ENCODE measurements around the gene UGCG.
"Not testable (repeated sequence)": the region's sequence is repeated elsewhere in the genome, so short reads cannot be mapped to it uniquely, and the experiment has no call there.

Gene UGCG

DNA sequence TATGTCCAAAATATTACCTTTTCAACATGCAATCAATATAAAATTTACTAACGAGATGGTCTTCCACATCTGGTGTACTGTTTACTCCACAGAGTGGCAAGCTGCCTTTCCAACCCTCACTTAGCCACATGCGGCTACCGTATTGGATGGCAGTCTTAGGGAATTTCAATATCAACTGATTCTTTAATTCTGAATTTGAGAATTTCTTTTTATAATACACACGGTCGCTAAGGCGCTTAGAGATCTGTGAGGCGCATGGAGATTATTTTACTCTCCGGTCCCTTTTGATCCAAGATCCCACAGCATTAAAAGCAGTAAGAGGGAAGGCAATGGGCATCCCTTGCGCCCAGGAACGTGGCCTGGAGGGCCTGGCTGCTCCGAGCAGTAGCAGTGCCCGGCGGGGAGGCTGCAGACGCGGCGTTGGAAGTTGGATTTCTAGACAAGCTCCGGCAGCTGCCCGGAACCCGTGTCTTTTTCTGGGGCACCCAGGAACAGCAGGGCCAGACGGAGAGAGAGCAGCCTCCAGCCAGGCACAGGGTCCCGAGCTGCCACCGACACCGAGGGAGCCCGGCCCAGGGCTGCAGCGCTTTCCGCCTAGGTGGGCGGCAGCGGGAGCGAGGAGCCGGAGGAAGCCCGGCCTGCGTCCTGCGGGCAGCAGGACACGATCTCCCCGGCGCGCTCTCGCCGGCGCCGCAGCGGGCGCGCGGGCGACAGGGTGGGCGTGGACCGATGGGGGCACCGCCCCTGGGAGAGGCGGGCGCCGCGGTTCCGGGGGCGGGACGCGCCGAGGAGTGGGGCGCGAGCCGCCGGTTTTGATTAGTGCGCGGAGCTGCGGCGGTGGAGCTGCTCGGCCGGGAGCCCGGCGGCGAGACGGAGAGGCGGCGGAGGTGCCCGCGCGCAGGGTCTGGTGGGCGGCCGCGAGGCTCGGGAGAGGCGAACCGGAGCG lies at the start of gene UGCG:
Gene UGCG (plus strand): TSS at position 819 of the 946 bp plus-strand sequence. CDS start 402 bp downstream, outside the sequence.
- no peak for FAIRE-seq

DNA sequence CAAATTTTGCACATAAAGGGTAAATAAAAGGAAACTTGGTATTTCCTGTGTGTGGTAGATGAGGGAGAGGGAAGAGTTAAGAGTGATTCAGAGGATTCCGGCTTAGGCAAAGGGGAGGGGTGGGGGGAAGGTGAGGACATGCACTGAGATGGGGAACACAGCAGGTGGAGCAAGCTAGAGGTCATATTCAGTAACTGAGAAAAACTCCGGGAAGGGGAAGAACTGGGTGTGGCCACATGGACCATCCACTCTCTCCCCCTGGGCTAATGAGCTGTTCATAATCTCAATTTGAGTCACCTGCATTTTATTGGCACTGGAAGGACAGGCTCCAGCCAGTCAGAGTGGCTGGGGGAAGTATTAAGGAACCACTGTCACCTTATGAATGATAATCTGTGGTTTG lies 45.1 kb upstream of the UGCG start:
- no peak for FAIRE-seq

DNA sequence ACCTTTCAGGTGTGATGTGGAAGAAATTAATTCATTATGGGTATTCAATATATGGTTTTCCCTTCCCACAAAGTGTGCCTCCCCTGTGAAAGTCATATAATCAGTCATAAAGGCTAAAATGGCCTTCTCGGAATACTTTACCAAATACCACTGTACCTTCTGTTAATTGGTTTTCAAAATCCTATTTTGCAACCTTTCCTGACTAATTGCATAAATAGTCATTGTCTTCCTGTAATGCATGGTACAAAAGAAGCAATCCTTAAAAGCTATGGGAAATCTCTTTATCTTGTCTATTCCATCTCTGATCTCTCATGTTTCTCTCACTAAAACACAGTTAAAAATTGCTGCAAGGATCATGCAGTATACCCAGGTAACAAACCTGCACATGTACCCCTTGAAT lies 44.3 kb upstream of the UGCG start:
- no peak for FAIRE-seq

DNA sequence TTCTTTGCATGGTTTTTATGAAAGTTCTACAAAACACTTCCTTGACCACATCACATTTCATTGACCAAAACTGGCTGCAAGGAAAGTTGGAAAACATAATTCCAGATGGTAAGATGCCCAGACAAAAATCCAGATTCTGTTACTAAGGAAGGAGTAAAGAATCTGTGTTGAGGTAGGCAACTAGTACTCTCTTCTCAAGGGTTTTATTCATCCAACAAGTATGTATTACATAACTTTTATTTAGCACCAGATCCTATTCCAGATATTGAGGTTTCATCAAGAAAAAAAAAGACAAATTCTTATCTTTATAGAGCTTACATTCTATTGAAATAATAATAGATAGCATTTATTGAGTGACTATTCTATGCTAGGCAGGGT lies 43.2 kb upstream of the UGCG start:
- FAIRE-seq: no peak

DNA sequence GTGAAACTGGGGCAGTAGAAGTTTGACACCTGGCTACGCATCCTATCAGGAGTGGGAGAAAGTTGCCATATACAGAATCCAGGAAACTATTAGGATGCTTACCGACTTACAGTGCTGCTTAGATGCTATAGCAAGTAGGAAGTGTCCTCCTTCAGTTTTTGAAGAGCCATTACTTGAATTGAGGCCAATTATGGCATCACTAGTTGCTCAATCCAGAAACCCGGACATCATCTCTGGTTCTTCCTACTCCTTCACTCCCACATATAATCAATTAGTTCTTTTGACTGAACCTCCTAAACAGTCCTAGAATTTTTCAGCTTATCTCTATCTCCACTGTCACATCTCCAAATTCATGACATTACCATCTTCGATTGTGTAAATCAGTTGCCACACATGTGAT lies 41.8 kb upstream of the UGCG start:
- no peak for FAIRE-seq

DNA sequence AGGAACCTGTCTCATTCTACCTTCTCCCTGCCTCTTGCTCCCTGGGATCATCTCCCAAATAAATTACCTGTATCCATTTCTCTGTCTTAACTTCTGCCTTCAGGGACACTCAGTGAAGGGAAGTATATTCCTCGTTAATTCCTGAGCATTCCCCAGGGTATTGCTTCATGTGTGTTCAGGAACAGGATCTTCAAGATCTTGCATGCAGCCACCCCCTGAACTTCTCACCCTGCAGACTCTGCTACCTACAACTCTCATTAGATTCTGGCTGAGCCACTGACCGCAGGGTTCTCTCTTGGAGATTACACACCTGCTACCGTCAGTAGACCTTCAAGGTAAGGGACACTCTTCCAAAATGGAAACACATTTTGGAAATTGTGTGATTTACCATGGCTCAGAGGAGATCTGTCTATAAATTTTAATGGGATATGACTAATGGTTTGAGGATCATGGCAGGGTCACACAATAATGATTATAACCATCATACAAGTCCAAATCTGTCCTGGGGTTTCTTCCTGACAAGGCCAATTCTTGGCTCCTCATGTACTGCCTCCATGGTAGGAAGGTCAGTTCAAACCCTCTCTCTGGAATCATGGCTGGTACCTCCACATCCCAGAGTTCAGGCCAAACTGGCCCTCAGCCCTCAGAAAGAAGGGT lies 38.9 kb upstream of the UGCG start:
- no peak for FAIRE-seq

DNA sequence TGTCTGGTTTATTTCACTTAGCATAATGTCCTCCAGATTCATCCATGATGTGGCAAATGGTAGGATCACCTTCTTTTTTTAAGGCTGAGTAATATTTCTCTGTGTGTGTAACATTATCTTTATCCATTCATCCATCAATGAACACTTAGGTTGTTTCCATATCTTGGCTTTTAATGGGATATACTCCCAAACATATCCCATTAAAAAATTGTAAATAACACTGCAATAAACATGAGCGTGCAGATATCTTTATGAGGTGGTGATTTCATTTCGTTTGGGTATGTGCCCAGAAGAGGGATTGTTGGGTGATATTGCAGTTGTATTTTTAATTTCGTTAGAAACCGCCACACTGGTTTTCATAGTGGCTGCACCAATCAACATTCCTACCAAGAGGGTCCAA lies 36.2 kb upstream of the UGCG start:
- no peak for FAIRE-seq

DNA sequence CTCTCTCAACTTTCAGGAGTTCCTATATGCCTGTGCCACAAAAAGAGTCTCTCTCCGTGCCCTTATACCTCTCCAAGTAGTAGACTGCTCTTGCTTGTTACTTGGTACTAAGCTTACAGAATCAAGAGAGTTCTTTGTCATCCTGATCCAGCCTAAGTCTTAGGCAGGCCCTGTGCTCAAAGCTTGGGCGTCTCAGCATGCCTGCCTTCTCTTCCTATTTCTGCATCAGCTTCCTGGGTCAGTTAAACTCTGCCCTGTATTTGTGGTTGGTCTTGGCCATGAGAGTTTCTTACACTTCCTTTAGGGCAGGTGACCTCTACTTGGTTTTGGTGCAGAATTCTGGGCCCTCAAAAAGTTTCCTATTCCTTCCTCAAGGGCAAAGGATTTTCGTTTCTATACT lies 33.0 kb upstream of the UGCG start:
- FAIRE-seq: no peak

DNA sequence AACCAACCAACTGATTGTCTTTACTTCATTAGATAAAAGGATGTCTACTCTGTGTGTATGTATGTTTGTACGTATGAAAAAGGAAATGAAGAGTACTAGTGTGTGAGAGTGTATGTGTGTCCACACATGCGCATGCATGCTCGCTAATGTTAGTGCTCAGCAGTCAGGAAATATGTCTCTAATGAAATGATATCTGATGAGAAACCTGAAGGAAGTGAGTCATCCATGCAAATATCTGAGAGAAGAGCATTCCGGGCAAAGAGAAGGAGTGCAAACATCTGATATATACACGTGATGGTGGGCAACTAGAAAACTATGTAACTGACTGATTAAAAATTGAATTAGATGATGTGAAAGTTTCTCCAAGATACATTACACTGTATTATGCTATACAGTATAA lies 29.6 kb upstream of the UGCG start:
- FAIRE-seq: no peak

DNA sequence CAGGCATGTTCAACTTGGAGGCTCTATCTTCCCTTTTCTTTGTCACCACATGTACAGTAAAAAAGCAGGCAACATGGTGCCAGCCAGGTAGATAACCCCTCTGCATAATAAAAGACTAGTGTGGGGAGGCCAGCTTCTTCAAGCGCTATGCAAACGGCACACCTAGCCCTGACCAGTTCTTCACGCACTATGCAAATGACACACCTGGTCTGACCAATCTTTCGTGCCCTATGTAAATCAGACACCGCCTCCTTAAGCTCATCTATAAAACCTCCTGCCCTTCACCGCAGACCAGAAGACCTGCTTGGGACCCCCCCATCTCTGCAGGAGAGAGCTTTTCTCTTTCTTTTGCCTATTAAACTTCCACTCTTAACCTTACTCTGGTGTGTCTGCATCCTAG lies 28.1 kb upstream of the UGCG start:
- no peak for FAIRE-seq

DNA sequence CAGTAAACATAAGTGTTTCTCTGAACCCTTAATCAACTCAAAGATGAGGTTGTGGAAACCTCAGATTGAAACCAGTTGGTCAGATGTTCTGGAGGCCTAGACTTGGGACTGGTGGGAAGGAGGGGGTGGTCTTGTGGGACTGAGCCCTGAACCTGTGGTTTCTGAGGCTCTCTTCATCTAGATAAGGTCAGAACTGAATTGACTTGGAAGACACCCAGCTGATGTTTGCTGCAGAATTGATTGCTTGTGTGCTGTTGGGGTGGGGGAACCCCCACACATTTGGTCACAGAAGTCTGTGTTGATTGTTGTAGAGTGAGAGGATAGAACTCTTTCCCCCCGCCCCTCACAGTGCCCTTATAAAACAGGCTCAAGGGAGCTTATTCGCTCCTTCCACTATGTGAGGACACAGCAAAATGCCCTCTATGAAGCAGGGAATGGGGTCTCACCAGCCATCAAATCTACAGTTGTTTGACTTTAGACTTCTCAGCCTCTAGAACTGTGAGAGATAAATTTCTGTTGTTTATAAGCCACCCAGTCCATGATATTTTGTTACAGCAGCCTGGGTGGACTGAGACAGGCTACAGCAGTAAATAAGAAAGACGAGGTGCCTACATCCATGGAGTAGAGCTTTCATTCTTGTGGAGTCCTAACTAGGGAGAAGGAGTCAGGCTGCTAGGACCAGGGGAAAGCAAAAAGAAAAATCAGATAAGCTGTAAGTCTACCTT lies 25.7 kb upstream of the UGCG start:
- no peak for FAIRE-seq

DNA sequence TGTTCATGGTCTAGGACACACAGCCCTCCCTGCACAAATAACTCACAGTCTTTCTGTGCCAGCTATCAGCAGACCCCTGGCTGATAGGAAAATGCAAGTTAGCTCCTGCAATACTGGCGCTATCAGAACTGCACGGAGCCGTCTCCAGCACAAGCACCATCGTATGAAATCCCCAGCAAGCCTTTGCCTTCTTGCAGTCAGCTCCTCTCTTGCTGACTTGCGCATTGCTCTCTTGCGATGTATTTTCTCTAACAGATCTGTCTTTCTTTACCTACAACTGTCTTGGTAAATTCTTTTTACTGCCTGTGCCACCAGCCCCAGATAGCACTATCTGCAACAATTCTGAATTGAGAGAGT lies 25.1 kb upstream of the UGCG start:
- no peak for FAIRE-seq

DNA sequence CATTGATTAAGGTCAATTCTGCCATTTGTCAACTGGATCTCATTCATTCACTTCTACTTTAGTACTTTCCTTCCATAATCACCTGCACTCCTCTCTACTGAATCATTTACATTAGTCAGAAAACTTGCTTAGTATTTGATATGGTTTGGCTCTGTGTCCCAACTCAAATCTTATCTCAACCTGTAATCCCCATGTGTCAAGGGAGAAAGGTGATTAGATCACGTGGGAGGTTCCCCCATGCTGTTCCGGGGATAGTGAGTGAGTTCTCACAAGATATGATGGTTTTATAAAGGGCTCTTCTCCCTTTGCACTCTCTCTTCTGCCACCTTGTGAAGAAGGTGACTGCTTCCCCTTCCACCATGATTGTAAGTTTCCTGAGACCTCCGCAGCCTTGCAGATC lies 23.7 kb upstream of the UGCG start:
- no peak for FAIRE-seq

DNA sequence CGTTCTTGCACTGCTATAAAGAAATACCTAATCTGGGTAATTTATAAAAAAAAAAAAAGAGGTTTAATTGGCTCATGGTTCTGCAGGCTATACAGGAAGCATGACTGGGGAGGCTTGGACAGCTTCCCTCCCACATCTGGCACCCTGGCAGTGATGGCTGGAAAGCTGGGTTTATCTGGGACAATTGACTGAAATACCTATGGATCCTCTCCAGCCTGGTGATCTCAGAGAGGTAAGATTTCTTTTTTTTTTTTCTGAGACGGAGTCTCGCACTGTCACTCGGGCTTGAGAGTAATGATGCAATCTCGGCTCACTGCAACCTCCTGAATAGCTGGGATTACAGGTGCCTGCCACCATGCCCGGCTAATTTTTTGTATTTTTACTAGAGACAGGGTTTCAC lies 22.7 kb upstream of the UGCG start:
- FAIRE-seq: no peak

DNA sequence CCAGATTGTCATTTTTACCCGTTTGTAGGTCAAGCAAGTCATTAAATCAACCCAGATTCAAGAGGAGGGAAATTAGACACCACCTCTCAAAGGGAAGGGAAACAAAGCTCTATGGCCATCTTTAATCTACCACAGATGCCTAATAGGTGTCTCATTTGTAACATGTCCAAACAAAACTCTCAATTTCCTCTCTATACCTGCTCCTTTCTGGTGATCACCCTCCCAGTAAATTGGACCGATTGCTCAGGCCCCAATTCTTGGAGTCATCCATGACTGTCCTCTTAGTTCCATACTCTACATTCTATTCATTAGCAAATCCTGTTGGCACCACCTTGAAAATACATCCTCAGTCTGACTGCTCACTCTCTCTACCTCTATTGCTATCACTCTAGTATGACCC lies 22.1 kb upstream of the UGCG start:
- no peak for FAIRE-seq

DNA sequence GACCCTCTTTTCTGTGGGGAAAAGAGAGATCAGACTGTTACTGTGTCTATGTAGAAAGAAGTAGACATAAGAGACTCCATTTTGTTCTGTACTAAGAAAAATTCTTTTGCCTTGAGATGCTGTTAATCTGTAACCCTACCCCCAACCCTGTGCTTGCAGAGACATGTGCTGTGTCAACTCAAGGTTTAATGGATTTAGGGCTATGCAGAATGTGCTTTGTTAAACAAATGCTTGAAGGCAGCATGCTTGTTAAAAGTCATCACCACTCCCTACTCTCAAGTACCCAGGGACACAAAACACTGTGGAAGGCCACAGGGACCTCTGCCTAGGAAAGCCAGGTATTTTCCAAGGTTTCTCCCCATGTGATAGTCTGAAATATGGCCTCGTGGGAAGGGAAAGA lies 21.3 kb upstream of the UGCG start:
- FAIRE-seq: not testable (repeated sequence)

DNA sequence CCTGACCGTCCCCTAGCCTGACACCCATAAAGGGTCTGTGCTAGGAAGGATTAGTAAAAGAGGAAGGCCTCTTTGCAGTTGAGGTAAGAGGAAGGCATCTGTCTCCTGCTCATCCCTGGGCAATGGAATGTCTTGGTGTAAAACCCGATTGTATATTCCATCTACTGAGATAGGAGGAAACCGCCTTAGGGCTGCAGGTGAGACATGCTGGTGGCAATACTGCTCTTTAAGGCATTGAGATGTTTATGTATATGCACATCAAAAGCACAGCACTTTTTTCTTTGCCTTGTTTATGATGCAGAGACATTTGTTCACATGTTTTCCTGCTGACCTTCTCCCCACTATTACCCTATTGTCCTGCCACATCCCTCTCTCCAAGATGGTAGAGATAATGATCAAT lies 20.9 kb upstream of the UGCG start:
- FAIRE-seq: not testable (repeated sequence)

DNA sequence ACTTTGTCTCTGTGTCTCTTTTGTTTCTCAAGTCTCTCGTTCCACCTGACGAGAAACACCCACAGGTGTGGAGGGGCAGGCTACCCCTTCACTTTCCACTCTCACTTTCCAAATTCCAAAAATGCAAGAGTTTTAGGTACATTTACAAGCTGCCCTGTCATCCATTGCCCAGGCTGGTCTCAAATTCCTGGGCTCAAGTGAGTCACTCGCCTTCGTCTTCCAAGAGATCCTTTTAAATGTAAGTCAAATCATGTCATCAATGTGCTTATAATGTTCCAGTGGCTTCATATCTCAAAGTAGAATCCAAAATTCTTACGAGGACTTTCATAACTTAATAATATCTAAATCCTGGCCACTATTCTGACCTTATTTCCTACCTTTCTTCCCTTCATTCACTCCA lies 20.4 kb upstream of the UGCG start:
- FAIRE-seq: no peak

DNA sequence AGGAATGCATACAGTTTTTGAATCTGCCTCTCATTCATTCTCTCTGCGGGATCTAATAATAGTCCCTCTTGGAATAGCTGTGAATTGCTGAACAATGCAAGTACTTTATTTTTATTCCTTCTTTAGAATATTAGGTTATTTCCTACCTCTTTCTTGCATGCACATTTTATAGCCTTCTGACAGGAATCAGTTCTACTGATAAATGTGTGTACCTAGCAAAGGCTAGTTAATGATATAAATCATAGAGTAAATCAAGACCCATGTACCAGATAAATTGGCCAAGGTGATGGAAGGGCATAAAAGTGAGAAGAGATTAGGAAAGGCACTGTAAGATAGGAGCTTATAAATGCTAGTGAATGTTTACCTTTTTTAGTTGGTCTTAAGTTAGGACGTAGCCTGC lies 19.2 kb upstream of the UGCG start:
- FAIRE-seq: no peak

DNA sequence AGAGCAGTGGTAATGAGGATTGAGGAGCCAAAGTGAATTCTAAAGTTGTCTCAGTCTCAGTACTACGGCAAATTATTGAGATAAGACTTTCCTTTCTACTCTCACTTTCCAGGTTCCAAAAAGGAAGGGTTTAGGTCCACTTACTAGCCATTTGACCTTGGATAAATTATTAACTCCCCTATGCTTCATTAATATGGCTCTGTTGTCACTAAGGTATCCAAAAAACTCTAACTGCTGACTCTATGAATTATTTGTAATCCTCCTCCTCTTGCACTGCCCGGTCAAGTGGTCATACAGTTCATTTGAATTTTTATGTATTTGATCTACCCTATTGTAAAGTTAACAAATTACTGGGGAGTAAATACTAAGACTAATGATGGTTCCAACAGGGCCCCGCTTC lies 17.7 kb upstream of the UGCG start:
- FAIRE-seq: no peak

DNA sequence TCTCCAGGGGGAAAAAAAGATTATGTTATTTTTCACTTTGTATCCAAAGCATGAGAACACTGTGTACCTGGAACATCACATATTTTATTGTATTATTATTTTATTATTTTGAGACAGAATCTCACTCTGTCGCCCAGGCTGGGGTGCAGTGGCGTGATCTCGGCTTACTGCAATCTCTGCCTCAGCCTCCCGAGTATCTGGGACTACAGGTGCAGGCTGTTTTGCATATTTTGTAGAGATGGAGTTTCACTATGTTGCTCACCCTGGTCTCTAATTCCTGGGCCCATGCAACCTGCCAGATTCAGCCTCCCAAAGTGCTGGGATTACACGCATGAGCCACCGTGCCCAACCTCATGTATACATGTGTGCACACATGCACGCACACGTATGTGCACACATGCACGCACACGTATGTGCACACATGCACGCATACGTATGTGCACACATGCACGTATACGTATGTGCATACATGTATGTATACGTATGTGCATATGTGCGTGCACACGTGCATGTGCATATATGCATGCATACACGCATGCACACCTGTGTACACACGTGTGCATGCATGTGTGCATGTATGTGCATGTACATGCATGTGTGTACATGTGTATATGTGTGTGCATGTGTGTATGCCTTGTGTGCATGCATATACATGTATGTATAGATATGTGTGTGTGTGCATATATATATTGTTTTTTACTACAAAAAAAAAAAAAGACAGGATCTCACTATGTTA lies 9.5 kb upstream of the UGCG start:
- FAIRE-seq: no peak

DNA sequence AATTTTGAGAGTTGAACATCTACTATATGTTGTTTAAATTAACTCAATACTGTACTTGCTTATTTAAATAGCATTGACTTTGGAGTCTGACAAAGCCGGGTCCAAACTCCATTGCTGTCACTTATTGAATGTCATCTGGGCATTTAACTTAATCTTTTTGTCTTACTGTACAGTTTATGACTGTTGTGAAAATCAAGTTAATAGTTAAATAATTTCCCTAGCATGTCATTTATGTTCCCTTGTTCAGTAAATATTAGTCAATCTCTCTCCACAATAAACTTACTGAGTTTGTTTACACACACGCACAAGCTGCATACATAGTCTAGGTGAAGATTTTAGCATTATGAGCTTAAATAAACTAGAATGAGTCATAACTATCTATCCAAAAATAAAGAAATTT lies 6.3 kb upstream of the UGCG start:
- no peak for FAIRE-seq

DNA sequence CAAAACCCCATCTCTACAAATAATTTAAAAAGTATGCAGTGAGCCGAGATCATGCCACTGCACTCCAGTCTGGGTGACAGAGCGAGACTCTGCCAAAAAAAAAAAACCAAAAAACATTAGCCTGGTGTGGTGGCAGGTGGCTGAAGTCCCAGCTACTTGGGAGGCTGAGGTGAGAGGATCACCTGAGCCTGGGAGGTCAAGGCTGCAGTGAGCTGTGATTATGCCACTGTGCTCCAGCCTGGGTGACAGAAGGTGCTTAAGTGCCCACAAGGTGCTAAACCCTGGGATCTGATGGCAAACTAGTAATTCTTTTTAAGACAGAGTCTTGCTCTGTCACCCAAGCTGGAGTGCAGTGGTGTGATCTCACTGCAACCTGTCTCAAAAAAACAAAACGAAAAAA lies 5.7 kb upstream of the UGCG start:
- not testable (repeated sequence) for FAIRE-seq

All from G401.6 (cell line).